Gastrocnemius medialis (tissue), 4 donors: ENCODE data around the gene CERS6. TPM values are rescaled to one million over a fixed set of nuclear protein-coding genes. Genes with fewer than 3 reads are reported as not detected.

Experiments used
- ATAC-seq, 2 donors: fragments of 150-250 bp; one replicate each; pipeline ENCODE4 v1.9.1; 2016
- DNase-seq, 2 donors: peaks; one replicate each; pipeline ENCODE4 v3.0.0-alpha.2; 2019
- H3K27ac ChIP-seq, 4 donors: fragments of 200-600 bp; sonication (generic); 1 replicate in 1 of 4; 2 replicates in 3 of 4; pipeline ENCODE4 v1.5.1; 2016 to 2018; ENCODE audit warnings: mild to moderate bottlenecking in 2 of 4, moderate library complexity in 1 of 4
- H3K27me3 ChIP-seq, 3 donors: fragments of 200-600 bp; sonication (generic) in 2 of 3; 1 replicate in 1 of 3; 2 replicates in 2 of 3; pipeline versions ENCODE4 v1.5.1 to v1.6.0; 2016 to 2019; ENCODE audit warnings: mild to moderate bottlenecking in 1 of 3, moderate library complexity in 1 of 3
- H3K36me3 ChIP-seq, 2 donors: fragments of 200-600 bp; sonication (generic) in 1 of 2; one replicate each; pipeline ENCODE4 v1.5.1; 2017 to 2018
- H3K4me1 ChIP-seq, 2 donors: fragments of 200-600 bp; sonication (generic) in 1 of 2; one replicate each; pipeline ENCODE4 v1.5.1; 2016 to 2017; ENCODE audit warnings: mild to moderate bottlenecking in 2 of 2
- H3K4me3 ChIP-seq, 4 donors: fragments of 200-600 bp; sonication (generic) in 3 of 4; 1 replicate in 1 of 4; 2 replicates in 3 of 4; pipeline ENCODE4 v1.5.1; 2016 to 2019; ENCODE audit warnings: mild to moderate bottlenecking in 2 of 4
- H3K9me3 ChIP-seq, 3 donors: fragments of 200-600 bp; sonication (generic) in 2 of 3; 1 replicate in 1 of 3; 2 replicates in 2 of 3; pipeline ENCODE4 v1.5.1; 2016 to 2019
- POLR2A ChIP-seq, 2 donors: fragments of 450-650 bp; IDR thresholded peaks; one replicate each; pipeline ENCODE4 v1.6.1; 2017; ENCODE audit warnings: antibody characterized with exemption in 2 of 2, mild to moderate bottlenecking in 2 of 2, moderate library complexity in 2 of 2
- in situ Hi-C, 4 donors: fragments of 200-750 bp; cut with MboI; loops; one replicate each; pipeline versions ENCODE4 v1.15.0 to v1.8.0; 2017; ENCODE audit warnings: low sequenced_read_pairs in 4 of 4
- intact Hi-C: fragments of 100-400 bp; cut with DNase I; formaldehyde crosslinking; loops from one replicate; pipeline ENCODE4 v1.15.1; 2023; ENCODE audit warnings: low total_unique reads
- total RNA-seq, 4 donors: library from RNA; depleted of rRNA; stranded (reverse); fragments of >200 nt; gene quantifications; one replicate each; pipeline versions ENCODE4 v1.1.0 to v1.2.3, GENCODE V29; 2016
- TF ChIP-seq, protein P1 (sequence below), 5 experiments: fragments of 450-650 bp in 3 of 5; fragments of 200-600 bp in 2 of 5; sonication (generic) in 2 of 5; IDR thresholded peaks in 4 of 5; conservative IDR thresholded peaks in 1 of 5; 1 replicate in 4 of 5; 2 replicates in 1 of 5; pipeline ENCODE4 v1.5.1; 2016 to 2019; ENCODE audit warnings: antibody characterized with exemption in 5 of 5, mild to moderate bottlenecking in 3 of 5, moderate library complexity in 3 of 5

The CERS6 gene
- total RNA-seq, 4 donors from 2014 or later = 11.9 to 18.0 (median 14.7) TPM

DNA sequence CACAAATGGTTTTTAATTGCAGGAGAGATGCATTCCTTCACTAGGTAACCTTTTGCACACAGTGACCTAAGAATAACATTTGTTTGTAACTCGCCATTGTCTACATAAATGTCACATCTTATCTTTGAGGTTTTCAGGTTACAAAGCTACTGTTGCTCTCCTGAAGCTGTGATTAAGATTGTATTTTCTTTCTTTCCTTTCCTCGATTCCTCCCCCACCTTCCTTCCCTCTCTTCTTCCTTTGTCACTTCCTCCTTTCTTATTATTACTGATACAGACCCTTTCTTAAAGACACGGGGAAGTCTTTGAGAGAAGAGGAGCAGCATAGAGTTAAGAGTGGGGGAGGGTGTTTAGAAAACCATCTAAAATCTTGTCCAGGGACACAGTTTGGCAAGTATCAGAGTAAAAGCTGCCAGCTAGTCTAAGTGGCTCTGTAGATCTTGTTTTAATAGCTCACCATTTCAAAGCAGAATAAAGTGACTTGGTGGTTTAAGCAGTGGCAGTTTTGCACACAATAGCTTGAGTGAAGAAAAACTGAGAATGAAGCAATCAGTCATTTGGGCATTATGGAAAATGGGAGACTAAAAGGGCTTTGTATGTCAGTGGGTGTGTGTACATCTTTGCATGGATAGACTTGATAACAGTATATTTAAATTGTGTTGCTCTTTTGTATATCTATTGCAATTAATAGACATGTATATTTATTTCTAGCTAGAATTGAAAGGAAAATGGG is 10.9 kb downstream of the CERS6 start:
- peaks cover 20 to 25% of the 10 kb centered on the region in 2 donors for H3K4me1 ChIP-seq
- no peak overlapping the region for H3K27ac ChIP-seq
- no peaks in the 10 kb centered on the region for H3K36me3 ChIP-seq
- no peak overlapping the region for H3K4me3 ChIP-seq
- no peak for ATAC-seq
- DNase-seq = no peak
- in situ Hi-C loops = no loop called here
- TF ChIP-seq, protein P1, sequence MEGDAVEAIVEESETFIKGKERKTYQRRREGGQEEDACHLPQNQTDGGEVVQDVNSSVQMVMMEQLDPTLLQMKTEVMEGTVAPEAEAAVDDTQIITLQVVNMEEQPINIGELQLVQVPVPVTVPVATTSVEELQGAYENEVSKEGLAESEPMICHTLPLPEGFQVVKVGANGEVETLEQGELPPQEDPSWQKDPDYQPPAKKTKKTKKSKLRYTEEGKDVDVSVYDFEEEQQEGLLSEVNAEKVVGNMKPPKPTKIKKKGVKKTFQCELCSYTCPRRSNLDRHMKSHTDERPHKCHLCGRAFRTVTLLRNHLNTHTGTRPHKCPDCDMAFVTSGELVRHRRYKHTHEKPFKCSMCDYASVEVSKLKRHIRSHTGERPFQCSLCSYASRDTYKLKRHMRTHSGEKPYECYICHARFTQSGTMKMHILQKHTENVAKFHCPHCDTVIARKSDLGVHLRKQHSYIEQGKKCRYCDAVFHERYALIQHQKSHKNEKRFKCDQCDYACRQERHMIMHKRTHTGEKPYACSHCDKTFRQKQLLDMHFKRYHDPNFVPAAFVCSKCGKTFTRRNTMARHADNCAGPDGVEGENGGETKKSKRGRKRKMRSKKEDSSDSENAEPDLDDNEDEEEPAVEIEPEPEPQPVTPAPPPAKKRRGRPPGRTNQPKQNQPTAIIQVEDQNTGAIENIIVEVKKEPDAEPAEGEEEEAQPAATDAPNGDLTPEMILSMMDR (IDR thresholded peaks at IDR 0.05 in 4 of 5, conservative IDR thresholded peaks at IDR 0.05 in 1 of 5) = no peak
- no peak for TF ChIP-seq POLR2A (IDR thresholded peaks at IDR 0.05)
- intact Hi-C loops = no loop called here
- H3K9me3 ChIP-seq = no peaks in the 10 kb centered on the region
- no peaks in the 10 kb centered on the region for H3K27me3 ChIP-seq

GRCh38 chr2:168467729-168468128 is 11.7 kb downstream of the CERS6 start:
- intact Hi-C loops = no loop called here
- H3K9me3 ChIP-seq = no peaks in the 10 kb centered on the region
- H3K36me3 ChIP-seq = no peaks in the 10 kb centered on the region
- ATAC-seq (no peak), DNase-seq (no peak)
- no peak overlapping the region for H3K4me3 ChIP-seq
- H3K27me3 ChIP-seq = no peaks in the 10 kb centered on the region
- H3K4me1 ChIP-seq = peaks cover 20 to 25% of the 10 kb centered on the region in 2 donors
- in situ Hi-C loops = no loop called here
- TF ChIP-seq, protein P1 (IDR thresholded peaks at IDR 0.05 in 4 of 5, conservative IDR thresholded peaks at IDR 0.05 in 1 of 5) = no peak
- TF ChIP-seq POLR2A (IDR thresholded peaks at IDR 0.05) = no peak
- no peak overlapping the region for H3K27ac ChIP-seq

DNA sequence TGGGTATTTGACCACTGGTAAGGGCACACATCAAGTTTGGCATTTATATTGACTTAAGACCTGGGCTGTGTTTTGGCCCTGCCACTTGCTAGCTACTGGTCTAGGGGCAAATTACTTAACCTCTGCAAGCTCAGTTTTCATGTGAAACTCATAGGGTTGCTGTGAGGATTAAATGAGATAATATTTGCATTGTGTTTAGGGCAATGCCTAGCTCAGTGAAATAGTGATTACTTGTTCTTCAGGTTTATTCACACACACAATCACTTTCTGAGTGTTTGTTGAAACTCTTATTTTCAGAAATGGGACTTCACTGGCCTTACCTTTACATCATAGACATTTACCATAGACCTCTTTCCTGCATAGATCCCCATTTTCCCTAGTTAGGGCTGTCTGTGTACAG is 12.3 kb downstream of the CERS6 start:
- H3K4me1 ChIP-seq = peaks cover 20 to 25% of the 10 kb centered on the region in 2 donors
- in situ Hi-C loops = no loop called here
- no peaks in the 10 kb centered on the region for H3K9me3 ChIP-seq
- no peaks in the 10 kb centered on the region for H3K36me3 ChIP-seq
- H3K4me3 ChIP-seq = no peak overlapping the region
- no peaks in the 10 kb centered on the region for H3K27me3 ChIP-seq
- intact Hi-C loops = no loop called here
- DNase-seq (no peak), ATAC-seq (no peak)
- H3K27ac ChIP-seq = no peak overlapping the region
- TF ChIP-seq POLR2A (IDR thresholded peaks at IDR 0.05) = no peak
- TF ChIP-seq, protein P1 (IDR thresholded peaks at IDR 0.05 in 4 of 5, conservative IDR thresholded peaks at IDR 0.05 in 1 of 5) = no peak

GRCh38 chr2:168469281-168469988 is 13.4 kb downstream of the CERS6 start:
- Histone ChIP-seq H3K27ac (no peak overlapping the region), H3K4me1 (peaks cover 20 to 25% of the 10 kb centered on the region in 2 donors)

More at GRCh38 chr2:168469281-168469988, 13.4 kb downstream of the CERS6 start:
- Histone ChIP-seq H3K36me3 (no peaks in the 10 kb centered on the region), H3K27me3 (no peaks in the 10 kb centered on the region), H3K9me3 (no peaks in the 10 kb centered on the region), H3K4me3 (no peak overlapping the region)
- ATAC-seq (no peak), DNase-seq (no peak)
- intact Hi-C loops (no loop called here), in situ Hi-C loops (no loop called here)
- TF ChIP-seq, protein P1 (IDR thresholded peaks at IDR 0.05 in 4 of 5, conservative IDR thresholded peaks at IDR 0.05 in 1 of 5) = no peak
- no peak for TF ChIP-seq POLR2A (IDR thresholded peaks at IDR 0.05)
